Central memory CD4-positive, alpha-beta T cell (primary cell): ENCODE data around the gene CYP4V2.
A peak's percentile ranks its signal among the peaks of the same experiment; 100 is the strongest.

Source experiments
- DNase-seq: peaks from one replicate; pipeline ENCODE4 v3.0.0; 2022
- total RNA-seq, 3 experiments: gene quantifications; one replicate each; lab custom pipeline; 2026; lab: John Stamatoyannopoulos, UW

Gene CYP4V2
- total RNA-seq, result 12.5 to 77.0 (median 67.9) reads per million in 3 experiments

GRCh38 chr4:186191200-186192065 lies at the start of gene CYP4V2:
Gene CYP4V2 (plus strand): TSS chr4:186191567. CDS start chr4:186191824, 257 bp downstream.
- peak; percentile 89 for DNase-seq

DNA sequence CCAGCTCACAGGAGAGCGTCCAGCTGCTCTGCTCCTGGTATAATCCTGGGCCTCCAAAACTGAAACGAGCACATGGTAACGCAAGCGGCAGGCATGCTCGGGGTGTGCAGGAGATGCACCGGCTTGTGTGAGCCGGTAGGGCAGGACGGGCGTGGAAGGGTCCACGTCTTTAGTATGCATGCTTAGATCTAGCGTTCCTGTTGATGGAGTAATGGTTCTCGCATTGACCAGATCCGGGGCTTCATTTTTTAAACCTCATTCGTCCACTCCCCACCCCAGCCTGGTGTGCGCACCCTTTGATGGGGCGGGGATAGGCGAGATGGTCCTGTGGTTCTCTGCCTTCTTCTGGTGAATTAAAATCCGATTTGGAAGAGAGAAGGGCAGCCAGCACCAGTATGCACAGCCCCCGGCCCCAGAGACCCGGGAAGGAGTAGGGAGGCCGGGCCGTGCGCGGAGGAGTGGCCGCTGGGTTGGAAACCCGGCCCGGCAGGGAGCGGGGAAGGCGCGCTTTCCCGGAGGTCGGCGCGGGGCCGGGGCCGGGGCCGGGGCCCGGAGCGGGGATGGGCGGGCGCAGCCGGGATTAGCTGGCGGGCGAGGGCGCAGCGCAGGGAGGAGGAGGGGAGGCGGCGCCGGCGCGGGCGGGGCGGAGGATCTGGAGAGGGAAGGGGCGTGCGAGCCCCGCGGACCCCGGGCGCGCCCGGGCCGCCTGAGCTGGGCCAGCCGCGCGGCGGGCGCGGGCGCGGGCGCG lies 47.0 kb upstream of the CYP4V2 start:
- DNase-seq, result no peak

- DNase-seq, result no peak
Observed at GRCh38 chr4:186144946-186145569, 46.3 kb upstream of the CYP4V2 start.

GRCh38 chr4:186146458-186146857 lies 44.9 kb upstream of the CYP4V2 start:
- no peak for DNase-seq

- no peak for DNase-seq
Observed at GRCh38 chr4:186148336-186148975, 42.9 kb upstream of the CYP4V2 start.

- DNase-seq, result no peak
Observed at GRCh38 chr4:186149872-186150271, 41.5 kb upstream of the CYP4V2 start.

GRCh38 chr4:186150926-186151325 lies 40.4 kb upstream of the CYP4V2 start:
- DNase-seq, result no peak

- no peak for DNase-seq
Observed at GRCh38 chr4:186151499-186151898, 39.9 kb upstream of the CYP4V2 start.

GRCh38 chr4:186158021-186158813 lies 33.1 kb upstream of the CYP4V2 start:
- DNase-seq, result no peak

GRCh38 chr4:186158966-186159365 lies 32.4 kb upstream of the CYP4V2 start:
- DNase-seq, result no peak

- no peak for DNase-seq
Observed at GRCh38 chr4:186159613-186160012, 31.8 kb upstream of the CYP4V2 start.

DNA sequence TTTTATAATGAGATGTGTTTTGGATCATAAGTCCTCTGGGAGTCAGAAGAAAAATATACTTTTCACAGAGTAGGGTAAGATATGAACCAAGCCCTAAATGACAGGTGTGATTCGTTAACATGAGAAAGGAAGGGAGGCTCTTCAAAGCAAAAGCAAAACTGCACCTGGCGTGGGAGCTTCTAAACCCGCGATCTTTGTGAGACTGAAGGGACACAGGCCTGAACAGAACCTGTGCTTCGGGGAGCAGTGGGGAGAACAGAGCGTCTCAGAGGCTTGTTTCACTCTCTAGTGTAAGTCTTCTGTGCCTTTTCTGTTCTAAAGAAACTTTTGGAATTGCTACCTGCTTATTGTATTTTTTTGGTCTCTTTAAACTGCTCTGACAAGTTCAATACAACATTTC lies 30.2 kb upstream of the CYP4V2 start:
- DNase-seq, result no peak

- no peak for DNase-seq
Observed at GRCh38 chr4:186166852-186167512, 24.4 kb upstream of the CYP4V2 start.

- no peak for DNase-seq
Observed at GRCh38 chr4:186167605-186168004, 23.8 kb upstream of the CYP4V2 start.

DNA sequence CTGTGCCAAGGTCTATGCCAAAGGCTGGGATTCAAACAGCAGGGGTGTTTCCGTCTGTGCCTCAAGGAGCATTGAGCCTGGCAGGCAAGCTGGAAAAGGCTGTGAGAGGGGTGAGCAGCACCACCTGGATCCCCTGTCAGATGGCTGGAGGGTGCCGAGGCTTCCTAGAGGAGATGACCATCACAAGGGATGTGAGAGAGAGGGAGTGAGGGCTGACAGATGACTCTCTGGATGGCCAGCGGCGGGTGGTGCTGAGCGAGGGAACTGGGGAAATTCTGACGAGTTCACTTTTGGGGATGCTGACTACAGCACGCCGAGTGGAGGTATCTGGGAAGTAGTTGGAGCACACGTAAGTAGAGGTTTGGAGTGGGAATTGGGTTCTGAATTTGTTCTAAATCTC lies 22.6 kb upstream of the CYP4V2 start:
- no peak for DNase-seq

DNA sequence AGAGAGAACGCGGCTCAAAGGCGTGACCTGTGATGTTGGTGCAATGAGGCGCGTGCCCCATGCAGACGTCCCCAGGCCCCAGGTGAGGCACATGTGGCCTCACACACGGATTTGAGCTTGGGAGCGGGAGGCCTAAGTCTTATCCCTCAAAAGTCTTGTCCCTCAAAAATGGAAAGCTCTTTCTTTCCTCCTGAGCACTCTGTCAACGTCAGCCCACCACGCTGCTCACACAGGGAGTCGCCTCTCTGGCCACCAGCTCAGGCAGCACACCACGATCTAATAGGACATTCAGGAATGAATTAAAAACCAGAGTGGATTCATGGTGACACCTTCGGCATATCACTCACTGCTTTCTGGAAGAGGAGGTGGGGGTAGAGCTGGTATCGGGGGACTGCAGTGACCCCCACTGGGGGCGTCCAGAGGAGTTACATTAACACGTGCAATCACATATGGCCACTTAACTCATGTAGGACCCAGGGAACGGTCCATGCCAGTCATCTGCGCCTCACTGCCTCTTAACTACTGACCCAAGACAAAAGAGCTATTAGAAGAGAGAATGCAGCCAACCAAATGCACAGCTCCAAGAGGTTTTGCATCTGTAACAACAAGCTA lies 21.9 kb upstream of the CYP4V2 start:
- DNase-seq, result no peak

DNA sequence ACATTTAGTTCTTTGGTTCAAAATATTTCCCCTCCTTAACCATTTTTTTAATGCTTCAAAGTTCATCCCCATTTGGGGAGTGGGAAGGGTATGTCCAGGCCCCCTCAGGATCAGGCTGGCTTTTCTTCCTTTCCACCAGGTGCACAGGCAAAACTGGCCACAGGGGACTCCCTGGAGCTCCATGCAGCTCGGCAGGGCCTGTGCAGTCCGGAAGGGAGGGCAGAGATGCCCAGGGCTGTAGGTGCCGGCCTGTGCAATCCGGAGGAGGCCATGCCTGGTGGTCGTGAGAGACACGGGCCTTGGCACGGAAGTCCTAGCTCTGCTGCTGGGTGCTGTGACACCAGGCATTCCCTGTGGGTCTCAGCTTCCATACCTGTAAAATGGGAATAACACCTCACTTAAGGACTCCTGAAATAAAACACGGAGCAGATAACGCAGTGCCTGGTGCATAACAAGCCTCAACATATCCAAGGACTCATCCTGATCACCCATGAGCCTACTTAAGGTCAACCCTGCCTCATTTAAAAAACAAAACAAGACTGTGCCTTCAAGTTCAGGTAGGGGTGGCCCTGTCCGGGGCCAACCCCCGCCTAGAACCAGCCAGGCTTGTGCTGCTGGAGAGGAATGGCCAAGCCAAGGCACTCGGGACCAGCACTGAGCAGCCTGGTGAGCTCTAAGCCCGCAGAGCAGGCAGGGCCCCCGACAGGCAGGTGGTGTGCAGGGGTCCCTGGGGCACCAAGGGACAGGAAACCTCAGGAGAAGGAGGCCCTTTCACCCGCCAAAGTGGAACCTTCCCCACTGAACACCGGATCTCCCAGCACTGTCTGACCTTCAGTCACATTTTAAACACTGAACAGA lies 21.2 kb upstream of the CYP4V2 start:
- DNase-seq, result no peak

DNA sequence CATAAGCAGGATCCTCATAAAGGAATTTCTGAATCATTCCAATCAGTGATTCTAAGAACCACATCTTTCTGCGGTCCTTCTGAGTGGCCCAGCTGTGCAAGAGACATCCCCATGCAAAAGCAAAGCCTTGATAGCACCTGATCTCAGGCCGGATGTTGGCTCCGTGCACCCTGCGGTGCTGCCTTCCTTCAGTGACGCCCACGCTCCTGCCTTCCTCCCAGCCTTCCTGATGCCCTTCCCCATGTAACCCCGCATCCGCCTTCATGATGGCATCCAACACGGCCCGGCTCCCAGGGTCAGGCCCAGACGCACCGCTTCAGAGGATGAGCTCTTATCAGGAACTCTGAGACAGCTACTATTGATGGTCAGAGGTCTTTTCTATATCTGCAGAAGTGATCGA lies 20.4 kb upstream of the CYP4V2 start:
- DNase-seq, result no peak

DNA sequence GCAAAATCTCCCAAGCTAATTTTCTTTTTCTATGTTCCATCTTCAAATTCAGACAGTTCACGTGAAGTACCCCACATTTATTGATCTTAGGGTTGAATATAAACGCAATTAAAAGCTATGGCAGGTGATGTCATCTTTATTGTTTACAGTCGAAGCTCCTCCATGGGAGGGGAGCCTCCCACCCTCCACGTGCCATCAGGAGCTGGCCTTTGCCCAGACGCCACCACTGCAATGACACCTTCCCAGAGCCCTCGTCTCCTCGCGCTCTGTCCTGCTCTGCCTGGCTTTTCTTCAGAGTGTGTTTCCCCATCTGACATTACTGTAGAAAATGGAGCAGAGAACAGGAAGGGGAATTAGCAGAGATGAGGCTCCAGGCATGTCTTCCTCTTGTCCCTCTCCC lies 18.8 kb upstream of the CYP4V2 start:
- no peak for DNase-seq

GRCh38 chr4:186188107-186188506 lies 3.3 kb upstream of the CYP4V2 start:
- DNase-seq, result no peak
